NCI-H2227 (cell line): Measurements from ENCODE around the gene MYO1B.
A peak's percentile ranks its signal among the peaks of the same experiment; 100 is the strongest.
"Not testable (repeated sequence)": the region's sequence is repeated elsewhere in the genome, so short reads cannot be mapped to it uniquely, and the experiment has no call there.

ENCODE experiments used
- DNase-seq: peaks from one replicate; lab custom pipeline; 2025; ENCODE audit not compliant: unreplicated experiment; lab: John Stamatoyannopoulos, UW

The MYO1B gene

DNA sequence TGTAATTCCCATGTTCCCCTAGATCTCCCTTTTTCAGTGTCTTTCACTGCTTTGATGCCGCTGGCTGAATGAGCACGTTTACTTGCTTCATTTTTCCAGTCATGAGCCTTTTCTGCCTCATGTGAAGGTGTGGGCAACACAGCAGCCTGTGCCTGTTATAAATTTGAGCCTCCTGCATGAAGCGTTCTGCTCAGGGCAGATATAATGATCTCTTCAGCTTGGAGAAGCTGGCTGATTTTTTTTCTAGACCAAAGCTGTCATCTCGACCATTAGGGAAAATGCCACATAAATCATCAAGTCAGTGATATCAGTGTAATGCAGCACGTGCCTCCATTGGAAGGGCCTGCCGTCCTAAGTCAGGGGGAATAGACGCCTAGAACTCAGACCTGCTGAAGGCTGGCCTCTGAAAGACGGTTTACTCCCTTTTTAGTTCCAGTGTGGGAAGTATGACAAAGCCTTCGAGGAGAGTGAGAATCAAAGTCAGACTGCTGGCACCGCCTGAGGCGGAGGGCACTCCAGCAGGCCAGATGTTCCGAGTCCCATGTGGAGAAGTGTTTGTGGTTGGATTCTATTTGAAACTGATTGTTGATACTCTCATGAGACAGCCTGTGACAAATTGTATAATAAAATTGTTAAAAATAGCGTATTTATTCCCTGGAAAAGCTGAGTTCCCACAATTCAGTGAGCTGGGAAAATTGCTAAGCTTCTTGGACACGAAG lies 196.5 kb downstream of the MYO1B start:
- DNase-seq = peak; percentile 56

DNA sequence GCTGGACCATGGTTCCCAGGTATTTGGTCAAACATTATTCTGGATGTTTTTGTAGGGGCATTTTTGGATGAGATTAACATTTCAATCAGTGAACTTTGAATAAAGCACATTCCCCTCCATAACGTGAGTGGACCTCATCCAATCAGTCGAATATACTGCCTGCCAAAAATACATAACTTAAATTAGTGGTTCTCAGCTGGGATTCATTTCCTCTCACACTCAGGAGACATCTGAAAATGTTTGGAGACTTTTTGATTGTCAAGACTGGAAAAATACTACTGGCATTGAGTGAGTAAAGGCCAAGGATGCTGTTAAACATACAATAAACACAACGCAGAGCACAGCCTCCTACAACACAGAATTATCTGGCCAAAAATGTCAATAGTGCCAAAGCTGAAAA lies 198.2 kb downstream of the MYO1B start:
- DNase-seq = no peak

DNA sequence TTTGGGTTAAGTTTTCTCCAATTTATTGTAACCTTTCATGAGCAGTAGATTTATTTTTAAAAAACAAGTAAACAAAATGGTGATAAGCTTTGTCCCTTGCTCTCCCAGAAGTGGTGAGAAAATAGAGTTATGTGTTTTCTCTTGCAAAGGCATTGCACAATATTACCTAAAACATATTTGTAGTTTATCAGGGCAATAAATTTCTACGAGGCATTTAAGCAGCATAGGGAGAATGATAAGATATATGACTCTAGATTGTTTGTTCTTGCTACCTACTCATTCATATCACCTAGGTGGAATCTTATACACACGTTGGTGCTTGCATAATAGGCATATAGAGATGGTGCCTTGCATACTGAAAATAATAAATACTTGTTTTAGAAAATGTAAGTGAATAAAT lies 201.7 kb downstream of the MYO1B start:
- no peak for DNase-seq

DNA sequence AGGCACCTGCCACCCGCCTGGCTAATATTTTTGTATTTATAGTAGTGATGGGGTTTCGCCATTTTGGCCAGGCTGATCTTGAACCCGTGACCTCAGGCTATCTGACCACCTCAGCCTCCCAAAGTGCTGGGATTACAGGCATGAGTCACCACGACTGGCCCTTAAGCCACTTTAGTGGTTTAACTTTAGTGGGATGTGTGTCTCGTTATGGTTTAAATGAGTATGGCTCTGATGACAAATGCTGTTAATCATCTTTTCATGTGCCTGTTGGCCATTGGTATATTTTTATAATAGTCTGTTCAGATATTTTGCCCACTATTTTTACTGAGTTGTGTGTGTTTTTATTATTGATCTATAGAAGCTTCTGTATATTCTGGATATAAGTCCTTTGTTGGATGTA lies 205.9 kb downstream of the MYO1B start:
- DNase-seq = no peak

DNA sequence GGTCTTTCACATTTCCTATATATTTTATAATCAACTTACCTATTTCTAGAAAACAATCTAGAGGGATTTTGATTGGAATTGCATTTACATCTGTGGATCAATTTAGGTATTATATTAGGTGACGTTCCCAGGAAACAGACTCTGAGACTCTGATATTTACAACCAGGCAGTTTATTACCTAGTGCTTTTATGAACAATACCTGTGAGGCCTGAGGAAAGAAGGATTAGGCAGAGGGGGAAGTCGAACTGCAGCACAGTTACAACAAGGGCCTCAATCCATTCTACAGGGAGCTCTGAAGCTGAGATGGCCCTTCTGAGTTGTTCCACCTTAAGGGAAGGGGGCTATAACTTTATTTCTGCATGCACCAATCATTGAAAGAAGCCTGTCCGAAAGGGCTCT lies 206.9 kb downstream of the MYO1B start:
- no peak for DNase-seq

DNA sequence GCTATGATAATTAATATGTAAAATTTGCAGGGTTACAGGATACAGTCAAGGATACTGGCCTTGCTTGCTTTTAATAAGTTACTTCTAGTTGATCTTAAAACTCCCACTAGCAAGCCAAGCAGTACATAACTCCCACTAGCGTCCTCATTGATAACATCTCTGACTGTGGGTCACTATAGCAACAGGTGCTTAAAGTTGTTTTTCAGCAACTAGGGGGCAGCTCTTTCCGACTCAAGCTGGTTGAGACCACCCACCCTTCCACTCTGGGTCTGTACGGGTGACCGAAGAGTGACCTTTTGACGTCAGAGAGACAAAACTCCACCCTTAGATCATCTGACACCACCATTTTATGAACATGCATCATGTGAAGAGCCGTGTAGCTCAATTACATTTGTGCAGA lies 208.6 kb downstream of the MYO1B start:
- DNase-seq = no peak

DNA sequence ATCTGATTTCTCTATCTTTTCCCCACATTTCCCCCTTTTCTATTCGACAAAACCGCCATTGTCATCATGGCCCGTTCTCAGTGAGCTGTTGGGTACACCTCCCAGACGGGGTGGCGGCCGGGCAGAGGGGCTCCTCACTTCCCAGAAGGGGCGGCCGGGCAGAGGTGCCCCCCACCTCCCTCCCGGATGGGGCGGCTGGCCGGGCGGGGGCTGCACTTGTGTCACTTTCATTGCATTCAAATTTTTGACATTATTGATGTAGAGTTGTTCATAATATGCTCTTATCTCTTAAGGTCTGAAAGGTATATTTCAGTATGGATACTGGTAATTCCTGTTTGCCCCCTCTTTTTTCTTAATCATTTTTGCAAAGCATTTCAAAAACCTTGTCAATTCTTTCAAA lies 211.3 kb downstream of the MYO1B start:
- DNase-seq = not testable (repeated sequence)

DNA sequence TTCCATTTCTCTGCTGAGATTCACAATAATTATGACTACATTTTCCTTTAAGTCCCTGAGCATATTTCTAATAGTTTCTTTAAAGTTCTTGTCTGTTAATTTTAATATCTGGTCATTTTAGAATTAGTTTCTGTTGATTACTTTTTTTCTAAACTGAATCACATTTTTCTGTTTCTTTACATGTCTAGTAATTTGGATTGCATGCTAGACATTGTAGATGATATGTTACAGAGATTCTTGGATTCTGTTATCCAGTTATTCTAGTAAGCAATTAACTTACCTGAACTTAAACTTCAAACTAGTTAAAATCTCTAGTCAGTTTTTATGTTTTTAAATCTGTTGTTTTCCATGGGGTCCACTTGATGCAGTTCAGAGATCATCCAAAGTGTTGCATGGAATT lies 214.0 kb downstream of the MYO1B start:
- no peak for DNase-seq

DNA sequence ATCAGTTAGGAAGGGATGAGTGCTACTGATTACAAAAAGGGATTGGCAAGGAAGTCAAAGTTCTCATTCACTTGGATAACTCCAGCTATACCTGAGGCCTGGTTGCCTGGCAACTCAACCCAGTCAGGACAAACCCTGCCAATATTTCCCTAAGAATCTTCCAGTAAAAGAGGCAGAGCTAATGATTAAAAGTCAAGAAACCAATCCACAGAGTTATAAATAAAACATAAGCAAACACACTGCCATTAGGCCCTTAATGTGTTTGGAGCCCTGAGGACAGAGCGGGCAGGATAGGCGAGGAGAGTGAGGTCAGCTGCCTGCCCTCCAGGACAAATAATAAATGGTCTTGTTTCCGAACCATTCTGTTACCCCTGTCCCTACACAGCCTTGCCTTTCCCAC lies 217.2 kb downstream of the MYO1B start:
- DNase-seq = no peak

DNA sequence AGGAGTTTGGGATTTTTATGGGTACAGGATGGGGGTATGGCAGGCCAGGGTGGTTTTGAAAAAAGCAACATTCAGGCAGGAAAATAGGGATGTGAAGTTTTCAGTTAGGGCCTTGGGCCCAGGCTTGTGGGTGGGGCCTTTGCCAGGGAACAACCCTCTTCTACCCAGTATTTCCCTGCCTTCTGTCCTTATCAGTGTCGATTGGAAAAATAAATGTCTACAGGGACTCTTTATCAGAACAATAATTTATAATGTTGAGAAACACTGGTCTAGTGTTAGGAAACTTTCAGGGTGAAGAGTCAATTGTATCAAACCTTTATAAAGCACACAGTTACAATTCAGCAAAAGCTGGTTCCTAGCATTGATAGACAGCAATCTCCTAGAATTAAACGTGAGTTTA lies 218.6 kb downstream of the MYO1B start:
- no peak for DNase-seq

DNA sequence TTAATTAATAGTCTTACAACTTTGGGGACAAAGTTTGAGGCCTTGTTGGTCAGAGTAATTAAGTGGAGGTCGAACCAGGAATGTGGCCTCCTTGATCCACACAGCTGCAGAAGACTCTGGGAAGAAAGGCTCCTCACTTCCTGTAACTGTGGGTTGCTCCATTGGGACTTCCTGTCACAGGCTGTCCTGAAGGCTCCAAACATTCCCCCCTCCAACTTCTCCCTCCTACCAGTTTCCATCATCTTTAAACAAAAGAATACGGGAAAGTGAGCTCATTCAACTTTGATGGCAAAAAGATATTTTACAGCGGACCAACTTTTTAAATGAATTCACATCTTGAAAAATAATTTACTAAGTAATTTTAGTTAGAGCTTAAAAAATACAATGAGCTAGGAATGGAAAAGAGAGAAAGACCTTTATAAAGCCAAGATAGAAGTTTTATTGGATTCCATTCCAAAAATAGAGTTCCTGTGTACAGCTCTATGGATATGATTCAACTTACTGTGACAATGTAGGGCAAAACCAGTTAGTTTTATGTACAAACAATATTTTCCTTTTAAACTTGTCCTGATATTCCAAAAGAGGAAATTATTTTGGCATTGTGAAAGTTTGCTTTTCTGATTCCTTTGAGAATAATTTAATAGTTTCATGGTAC lies 220.7 kb downstream of the MYO1B start:
- DNase-seq = no peak

DNA sequence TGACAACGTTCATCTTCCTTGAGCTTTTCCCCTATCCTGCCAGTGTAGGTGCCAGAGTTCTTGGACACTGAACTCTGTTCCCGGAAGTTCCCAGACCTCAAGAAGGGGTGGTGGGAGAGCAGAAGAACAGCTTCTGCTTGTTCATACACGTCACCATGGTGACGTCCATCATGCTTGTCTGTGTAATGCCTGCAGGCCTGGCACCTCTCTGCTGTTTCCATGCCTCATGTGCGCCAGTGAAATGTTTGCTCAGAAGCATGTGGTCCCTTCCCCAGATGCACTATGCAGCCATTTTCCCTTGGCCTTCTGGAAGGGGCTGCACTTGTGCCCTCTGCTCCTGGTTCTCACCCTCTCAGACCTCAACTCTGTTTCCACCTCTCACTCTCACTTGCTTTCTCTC lies 221.9 kb downstream of the MYO1B start:
- no peak for DNase-seq

DNA sequence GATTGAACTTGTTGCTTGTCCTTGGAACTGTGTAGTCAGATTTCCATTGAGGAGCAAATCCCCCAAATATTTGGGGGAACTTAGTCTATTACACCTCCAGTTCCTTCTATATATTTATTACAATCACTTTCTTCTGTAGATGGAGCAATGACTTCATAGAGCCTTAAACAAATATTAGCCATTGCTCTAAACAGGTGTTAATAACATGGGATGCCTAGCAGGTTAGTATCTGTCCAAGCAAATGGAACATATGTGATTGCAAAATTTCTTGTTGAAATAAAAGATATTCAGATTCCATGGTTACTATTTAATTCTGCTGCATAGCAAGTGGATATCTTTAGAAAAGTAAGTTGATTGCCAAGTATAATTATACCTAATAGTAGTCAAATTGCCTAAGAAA lies 225.1 kb downstream of the MYO1B start:
- no peak for DNase-seq

DNA sequence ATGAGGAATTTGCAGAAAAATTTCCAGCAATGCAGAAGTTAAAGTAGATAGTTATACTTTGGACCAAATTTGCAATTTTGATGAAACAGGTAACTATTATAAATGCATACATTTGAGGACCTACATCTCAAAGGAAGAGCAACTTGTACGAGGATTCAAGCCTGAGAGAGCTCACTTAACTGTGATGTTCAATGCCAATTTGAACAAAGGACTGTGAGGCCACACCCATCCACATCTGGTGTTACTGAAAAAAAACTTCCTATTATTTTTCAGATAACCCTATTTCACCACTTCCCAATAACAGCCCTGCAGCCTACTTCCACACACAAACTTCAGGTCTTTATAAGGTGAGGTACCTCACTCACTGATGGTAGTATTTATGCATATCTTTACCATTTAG lies 229.3 kb downstream of the MYO1B start:
- no peak for DNase-seq
